Left renal pelvis (tissue), 4 donors: ENCODE results near the gene ALDH1B1. TPM values are rescaled to one million over a fixed set of nuclear protein-coding genes. Genes with fewer than 3 reads are reported as not detected.

Experiments used
- DNase-seq, 4 donors: peaks; one replicate each; pipeline ENCODE4 v3.0.0-alpha.2; 2013; ENCODE audit warnings: low read depth in 4 of 4, low spot score in 3 of 4
- polyA plus RNA-seq, 4 donors: library from polyadenylated mRNA; unstranded; fragments of 120-200 nt; gene quantifications; one replicate each; pipeline ENCODE4 v1.2.1, GENCODE V29; 2013; ENCODE audit not compliant: insufficient read length in 4 of 4

ALDH1B1 gene
- polyA plus RNA-seq, 4 donors: 11.9 to 41.2 (median 33.0) TPM

DNA sequence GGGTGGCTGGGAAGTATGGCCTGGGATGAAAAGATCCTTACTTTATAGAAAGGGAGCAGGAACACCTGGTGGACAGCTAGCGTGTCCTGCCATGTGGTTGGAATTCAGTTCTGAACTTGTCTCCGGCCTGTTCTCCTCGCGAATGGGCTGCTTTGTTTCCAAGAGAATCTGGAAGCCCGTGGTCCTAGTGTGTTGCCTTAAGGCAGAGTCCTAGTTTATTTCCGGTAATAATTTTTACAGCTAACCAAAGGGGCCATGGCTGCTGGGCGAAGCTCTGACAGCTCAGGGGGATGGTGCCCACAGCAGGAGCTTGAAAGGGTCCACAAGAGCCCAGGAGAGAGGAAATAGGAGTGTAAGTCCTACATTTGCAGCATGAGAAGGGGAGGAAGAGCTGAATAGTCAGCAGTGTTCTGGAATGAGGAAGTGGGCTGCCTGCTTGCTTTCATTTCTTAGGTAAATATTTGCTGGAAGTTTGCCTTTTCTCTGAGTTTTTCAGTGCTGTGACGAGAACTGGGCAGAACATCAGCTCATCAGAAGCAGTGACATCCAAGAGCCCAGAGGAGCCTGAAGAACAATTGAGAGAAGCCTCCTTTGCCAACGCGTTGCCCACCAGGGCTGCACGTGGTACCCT is 44.8 kb downstream of the ALDH1B1 start:
- no peak for DNase-seq

DNA sequence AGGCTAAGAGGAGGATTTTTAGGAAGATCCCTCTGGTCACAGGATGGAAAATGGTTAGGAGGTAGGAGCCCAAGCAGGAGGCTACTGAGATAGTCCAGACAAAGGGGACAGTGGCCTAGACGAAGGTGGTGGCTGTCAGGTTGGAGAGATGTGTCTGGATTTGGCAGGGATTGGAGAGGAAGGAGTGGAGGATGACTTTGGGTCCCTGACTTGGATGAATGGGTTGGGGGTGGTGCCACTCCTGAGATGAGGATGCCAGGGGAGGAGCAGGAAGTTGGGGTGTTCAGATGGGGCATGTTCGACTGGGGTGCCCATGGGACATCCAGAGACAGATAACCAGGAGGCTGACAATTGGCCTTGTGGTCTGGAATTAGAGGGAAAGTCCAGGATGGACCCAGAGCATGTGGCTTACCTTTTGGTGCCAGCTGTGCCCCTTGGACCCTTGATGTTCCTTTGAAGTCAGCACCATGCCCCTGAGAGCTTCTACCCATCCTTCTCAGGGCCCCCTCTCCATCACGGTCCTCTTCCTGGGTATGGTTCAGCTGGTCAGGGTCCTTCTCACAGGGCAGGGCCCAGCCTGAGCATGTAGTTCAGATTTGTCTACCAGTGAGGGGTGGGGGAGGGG is 46.9 kb downstream of the ALDH1B1 start:
- DNase-seq: no peak

DNA sequence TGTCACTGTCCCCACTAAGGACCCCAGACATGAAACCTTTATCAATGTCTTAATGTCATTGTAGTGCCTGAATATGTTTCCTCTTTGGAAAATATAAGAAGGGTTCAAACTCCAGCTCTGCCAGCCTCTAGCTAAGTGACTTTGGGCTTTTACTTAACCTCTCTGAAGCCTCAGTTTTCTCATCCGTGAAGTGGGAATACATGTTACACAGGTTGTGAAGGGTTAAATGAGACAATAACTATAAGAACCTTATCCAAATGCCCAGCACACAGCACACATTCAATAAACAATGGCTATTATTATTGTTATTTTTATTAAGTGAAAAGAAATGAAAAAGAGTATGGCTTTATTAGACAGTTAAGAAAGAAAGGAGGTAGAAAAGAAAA is 47.4 kb downstream of the ALDH1B1 start:
- no peak for DNase-seq

DNA sequence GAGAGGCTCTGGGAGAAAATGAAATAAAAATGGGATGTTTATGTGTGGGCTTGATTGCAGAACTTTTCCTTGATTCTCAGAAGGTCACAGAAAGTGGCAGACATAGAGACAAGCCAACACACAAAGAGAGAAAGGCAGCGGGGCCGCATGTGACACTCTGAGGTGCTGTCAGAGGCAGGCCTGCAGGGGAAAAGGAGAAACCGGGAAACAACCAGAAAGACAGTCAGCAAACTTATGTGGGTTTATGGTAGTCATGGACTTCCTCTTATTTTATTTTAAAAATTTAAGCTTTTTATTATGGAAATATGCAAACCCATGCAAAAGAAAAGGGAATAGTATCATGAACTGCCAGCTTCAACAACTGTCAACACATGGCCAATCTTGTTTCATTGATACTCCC is 48.0 kb downstream of the ALDH1B1 start:
- DNase-seq: no peak

DNA sequence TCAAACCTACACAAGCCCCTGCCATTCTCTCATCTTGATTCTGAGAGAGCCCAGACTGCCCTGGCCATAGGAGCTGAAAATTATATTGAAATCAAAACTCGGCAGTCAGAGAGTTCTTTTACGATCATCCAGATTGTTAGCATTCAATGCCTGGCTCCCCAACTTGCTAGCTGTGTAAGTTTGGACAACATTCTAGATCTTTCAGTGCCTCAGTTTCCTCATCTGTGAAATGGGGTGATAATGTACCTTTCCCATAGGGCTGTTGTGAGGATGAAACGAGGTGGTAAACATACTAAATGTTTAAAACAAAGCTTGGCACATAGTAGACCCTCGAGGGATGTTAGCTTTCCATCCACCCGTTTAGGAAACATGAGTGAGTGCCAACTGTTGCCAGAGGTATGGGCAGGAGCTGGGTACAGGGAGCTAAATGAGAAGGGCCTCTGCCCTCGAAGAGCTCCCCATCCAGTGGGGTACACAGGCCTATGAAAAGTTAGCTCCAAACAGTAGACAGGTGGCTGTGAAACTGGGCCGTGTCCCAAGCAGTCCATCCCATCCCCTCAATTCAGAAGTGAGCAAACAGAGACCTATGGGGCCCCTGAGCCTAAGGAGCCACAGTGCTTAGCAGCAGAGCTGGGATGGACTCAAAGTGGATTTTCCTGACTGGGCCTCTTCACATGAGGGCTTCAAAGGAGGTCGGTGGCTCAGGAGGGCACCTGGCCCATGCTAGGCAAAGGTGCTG is 49.0 kb downstream of the ALDH1B1 start:
- no peak for DNase-seq

DNA sequence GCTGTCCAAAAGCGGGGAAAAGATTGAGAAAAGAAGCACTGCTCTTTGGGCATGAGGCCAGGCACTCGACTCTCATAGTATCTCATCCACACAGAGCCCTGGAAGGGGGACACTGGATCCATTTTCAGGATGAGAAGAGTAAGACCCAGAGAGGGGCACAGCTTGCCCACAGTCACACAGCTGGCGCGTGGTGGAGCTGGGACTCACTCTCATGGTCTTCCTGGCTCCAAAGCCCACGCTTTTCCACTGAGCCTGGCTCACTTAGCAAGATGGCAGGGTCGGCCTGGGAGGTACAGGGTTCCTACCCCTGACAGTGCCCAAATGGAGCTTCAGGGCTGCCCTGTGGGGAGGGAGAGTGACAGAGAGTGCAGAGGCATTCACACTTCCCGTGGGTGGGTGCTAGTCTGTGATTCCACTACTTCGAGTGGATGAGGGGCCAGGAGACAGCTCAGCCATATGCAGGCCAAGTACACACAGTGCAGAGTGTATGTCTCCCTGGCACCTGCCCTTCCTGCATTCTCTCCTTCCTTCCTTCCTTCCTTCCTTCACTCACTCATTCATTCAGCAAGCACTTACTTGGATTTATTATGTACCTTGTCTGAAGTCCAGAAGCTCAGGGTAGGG is 50.1 kb downstream of the ALDH1B1 start:
- no peak for DNase-seq

DNA sequence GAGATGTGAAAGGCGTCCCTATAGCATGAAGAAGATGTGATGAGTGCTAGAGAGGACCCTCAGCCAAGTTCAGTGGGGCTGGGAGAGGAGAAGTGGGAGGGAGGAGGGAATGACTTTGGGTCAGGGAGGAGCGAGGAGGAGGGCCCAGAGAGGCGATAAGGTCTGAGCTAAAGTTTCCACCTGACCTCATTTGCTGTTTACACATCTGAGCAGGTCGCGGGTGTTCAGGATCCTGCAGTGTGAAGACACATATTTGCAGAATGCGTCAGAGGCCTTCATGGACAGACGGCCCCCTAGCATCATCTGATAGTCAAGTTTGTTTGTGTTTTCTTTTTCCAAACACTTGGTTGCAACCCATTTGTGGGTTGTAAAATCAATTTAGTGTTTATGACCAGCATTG is 50.7 kb downstream of the ALDH1B1 start:
- no peak for DNase-seq

DNA sequence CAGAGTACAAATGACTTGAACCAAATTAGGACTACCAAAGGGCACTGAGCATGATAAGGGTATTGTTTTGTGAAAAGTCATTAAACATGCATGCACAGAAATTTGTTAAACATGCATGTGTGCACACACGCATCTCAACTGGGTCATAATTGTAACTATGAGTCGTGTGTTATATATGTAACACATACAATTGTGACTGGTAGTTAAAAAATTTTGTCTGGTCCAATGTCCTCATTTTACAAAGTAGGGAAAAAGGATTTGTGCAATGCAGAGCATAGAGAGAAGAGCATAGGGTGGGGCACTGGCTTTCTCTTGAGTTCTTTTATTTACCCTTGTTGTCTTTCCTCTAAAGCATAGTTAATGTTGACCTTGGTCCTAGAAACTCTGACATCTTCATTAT is 51.1 kb downstream of the ALDH1B1 start:
- no peak for DNase-seq

DNA sequence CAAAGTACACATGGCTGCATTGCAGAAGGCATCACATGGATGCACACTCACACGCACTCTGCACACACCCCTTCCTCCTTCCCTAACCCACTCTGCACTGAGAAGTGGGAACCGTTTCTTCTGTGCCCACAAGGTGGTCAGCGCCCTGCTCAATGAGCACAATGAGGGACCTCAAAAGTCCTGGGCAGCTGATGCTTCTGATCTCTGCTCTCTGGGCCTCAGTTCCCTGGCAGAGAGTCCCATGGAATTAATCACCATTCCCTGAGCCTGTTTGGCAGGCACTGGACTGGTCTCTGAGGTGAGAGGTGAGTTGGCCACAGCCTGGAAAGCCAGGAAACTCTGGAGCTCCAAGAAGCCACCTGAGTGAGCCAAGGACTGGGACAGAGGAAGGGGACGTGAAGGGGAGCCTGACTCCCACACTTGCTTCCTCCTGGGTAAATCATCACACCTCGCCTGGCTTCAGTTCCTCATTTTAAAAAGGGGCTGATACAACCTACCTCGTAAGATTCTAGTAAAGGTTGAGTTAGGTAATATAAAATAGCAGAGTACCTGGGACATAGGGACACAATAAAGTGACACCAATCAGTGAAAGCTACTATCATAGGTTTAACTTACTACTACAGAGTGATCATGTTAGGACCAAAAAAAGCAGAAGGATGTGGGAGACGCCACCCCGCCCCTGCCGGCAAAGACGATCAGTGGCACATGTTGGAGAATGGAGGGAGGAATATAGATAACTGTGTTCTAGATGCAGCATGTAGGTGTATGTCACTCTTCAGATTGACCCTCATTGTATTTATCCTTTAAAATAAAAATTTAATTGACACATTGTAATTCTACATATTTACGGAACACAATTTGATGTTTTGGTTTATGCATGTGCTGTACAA is 52.9 kb downstream of the ALDH1B1 start:
- no peak for DNase-seq

DNA sequence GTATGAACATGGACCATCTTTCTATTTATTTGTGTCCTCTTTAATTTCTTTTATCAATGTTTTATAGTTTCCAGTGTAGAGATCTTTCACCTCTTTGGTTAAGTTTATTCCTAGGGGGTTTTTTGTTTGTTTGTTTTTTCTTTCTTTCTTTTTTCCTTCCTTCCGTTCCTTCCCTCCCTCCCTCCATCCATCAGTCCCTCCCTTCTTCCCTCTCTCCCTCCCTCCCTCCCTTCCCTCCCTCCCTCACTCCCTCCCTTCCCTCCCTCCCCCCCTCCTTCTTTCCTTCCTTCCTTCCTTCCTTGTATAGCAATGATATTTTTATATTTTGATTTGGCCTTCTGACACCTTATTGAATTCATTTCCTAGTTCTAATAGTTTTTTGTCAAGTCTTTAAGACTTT is 55.2 kb downstream of the ALDH1B1 start:
- DNase-seq: no peak

Other genes starting within 250 kb of the ALDH1B1 start
- 1 to 10 TPM in 2 of 4 donors, under 1 TPM in 2; 0.68 to 1.9 (median 1.3) TPM for gene IGFBPL1, start 31.8 kb downstream of the ALDH1B1 start, polyA plus RNA-seq
- gene ANKRD18A, start 227.9 kb downstream of the ALDH1B1 start, polyA plus RNA-seq: 1 to 10 TPM in 3 of 4 donors, under 1 TPM in 1; 0.60 to 4.8 (median 2.3) TPM